H9 (cell line): Measurements from ENCODE around the gene PIGW. TPM values are rescaled to one million over a fixed set of nuclear protein-coding genes. Genes with fewer than 3 reads are reported as not detected.

Source experiments
- DNase-seq: peaks from one replicate; pipeline ENCODE4 v3.0.0-alpha.2; 2017
- H2AFZ ChIP-seq: one replicate; pipeline ENCODE4 v1.6.1; 2013; ENCODE audit warnings: mild to moderate bottlenecking, low read length, control low read depth, moderate library complexity
- H2AK5ac ChIP-seq: 2 replicates; pipeline ENCODE4 v1.6.1; 2013; ENCODE audit warnings: low read length, control low read depth, mixed read lengths; ENCODE audit not compliant: insufficient read length
- H2BK120ac ChIP-seq: one replicate; pipeline ENCODE4 v1.6.1; 2013; ENCODE audit warnings: low read depth, mild to moderate bottlenecking, low read length, control low read depth, inconsistent platforms; ENCODE audit not compliant: poor library complexity, severe bottlenecking
- H2BK12ac ChIP-seq: 2 replicates; pipeline ENCODE4 v1.6.1; 2013; ENCODE audit warnings: low read length, control low read depth, mixed read lengths, low read depth; ENCODE audit not compliant: insufficient read length
- H2BK15ac ChIP-seq: 2 replicates; pipeline ENCODE4 v1.6.1; 2013; ENCODE audit warnings: low read depth, low read length, control low read depth
- H2BK20ac ChIP-seq: one replicate; pipeline ENCODE4 v1.6.1; 2013; ENCODE audit warnings: low read depth, mild to moderate bottlenecking, low read length, control low read depth, inconsistent platforms; ENCODE audit not compliant: poor library complexity, severe bottlenecking
- H2BK5ac ChIP-seq: 2 replicates; pipeline ENCODE4 v1.6.1; 2013; ENCODE audit warnings: low read length, control low read depth, mixed read lengths; ENCODE audit not compliant: insufficient read length
- H3K14ac ChIP-seq: 2 replicates; pipeline ENCODE4 v1.6.1; 2013; ENCODE audit warnings: low read length, control low read depth; ENCODE audit not compliant: insufficient read depth
- H3K18ac ChIP-seq: 2 replicates; pipeline ENCODE4 v1.6.1; 2013; ENCODE audit warnings: low read depth, mild to moderate bottlenecking, mixed read lengths, low read length, control low read depth; ENCODE audit not compliant: insufficient read length
- H3K23ac ChIP-seq: 2 replicates; pipeline ENCODE4 v1.6.1; 2013; ENCODE audit warnings: low read length, control low read depth, mixed read lengths, low read depth; ENCODE audit not compliant: insufficient read length
- H3K23me2 ChIP-seq: 2 replicates; pipeline ENCODE4 v1.6.1; 2013; ENCODE audit warnings: low read depth, mild to moderate bottlenecking, mixed read lengths, low read length, control low read depth; ENCODE audit not compliant: insufficient read length, poor library complexity, severe bottlenecking
- H3K27ac ChIP-seq: 2 replicates; pipeline ENCODE4 v1.5.1; 2013; ENCODE audit warnings: low read length, control low read depth, mixed read lengths, low read depth; ENCODE audit not compliant: insufficient read length
- H3K27me3 ChIP-seq: 2 replicates; pipeline ENCODE4 v1.6.1; 2013; ENCODE audit warnings: low read length, control low read depth, inconsistent platforms; ENCODE audit not compliant: insufficient read depth
- H3K4ac ChIP-seq: 2 replicates; pipeline ENCODE4 v1.6.1; 2013; ENCODE audit warnings: low read depth, mild to moderate bottlenecking, control low read depth, inconsistent platforms, low read length, moderate library complexity
- H3K4me1 ChIP-seq: 2 replicates; pipeline ENCODE4 v1.6.1; 2013; ENCODE audit warnings: low read length, control low read depth, inconsistent platforms; ENCODE audit not compliant: insufficient read depth
- H3K4me2 ChIP-seq: 2 replicates; pipeline ENCODE4 v1.6.1; 2013; ENCODE audit warnings: low read length, control low read depth, mixed read lengths; ENCODE audit not compliant: insufficient read length, insufficient read depth
- H3K56ac ChIP-seq: 2 replicates; pipeline ENCODE4 v1.6.1; 2013; ENCODE audit warnings: low read depth, mild to moderate bottlenecking, mixed read lengths, low read length, control low read depth; ENCODE audit not compliant: insufficient read length
- H3K79me1 ChIP-seq: 2 replicates; pipeline ENCODE4 v1.6.1; 2013; ENCODE audit warnings: low read depth, mild to moderate bottlenecking, moderate library complexity, low read length, control low read depth, inconsistent platforms; ENCODE audit not compliant: insufficient read depth, poor library complexity, severe bottlenecking
- H3K79me2 ChIP-seq: 2 replicates; pipeline ENCODE4 v1.6.1; 2013; ENCODE audit warnings: low read length, control low read depth, inconsistent platforms; ENCODE audit not compliant: insufficient read depth
- H3K9ac ChIP-seq: 2 replicates; pipeline ENCODE4 v1.6.1; 2013; ENCODE audit warnings: low read length, control low read depth, mixed read lengths; ENCODE audit not compliant: insufficient read length; ENCODE audit errors: extremely low read depth
- H3K9me3 ChIP-seq: one replicate; pipeline ENCODE4 v1.6.1; 2013; ENCODE audit warnings: low read depth, low read length, inconsistent platforms; ENCODE audit not compliant: control insufficient read depth
- H3T11ph ChIP-seq: one replicate; pipeline ENCODE4 v1.6.1; 2013; ENCODE audit warnings: mild to moderate bottlenecking, low read length, control low read depth, inconsistent platforms
- H4K20me1 ChIP-seq: one replicate; pipeline ENCODE4 v1.6.1; 2013; ENCODE audit not compliant: control insufficient read depth, insufficient read length, insufficient read depth
- H4K5ac ChIP-seq: 2 replicates; pipeline ENCODE4 v1.6.1; 2013; ENCODE audit warnings: low read depth, mild to moderate bottlenecking, mixed read lengths, low read length, control low read depth; ENCODE audit not compliant: insufficient read length
- H4K8ac ChIP-seq: replicated peaks from 2 replicates; pipeline ENCODE4 v1.6.1; 2013; ENCODE audit warnings: low read length, control low read depth, mixed read lengths, low read depth; ENCODE audit not compliant: insufficient read length
- H4K91ac ChIP-seq: 2 replicates; pipeline ENCODE4 v1.6.1; 2013; ENCODE audit warnings: low read depth, mild to moderate bottlenecking, moderate library complexity, mixed read lengths, low read length, control low read depth; ENCODE audit not compliant: insufficient read length
- H3K27ac Mint-ChIP-seq, 3 experiments: 2 replicates in 2 of 3; 3 replicates in 1 of 3; pipeline ENCODE4 v1.8.0; 2020 to 2021; ENCODE audit warnings: mixed read lengths in 3 of 3, mild to moderate bottlenecking in 1 of 3, moderate library complexity in 1 of 3
- H3K27me3 Mint-ChIP-seq: 2 replicates; pipeline ENCODE4 v1.8.0; 2021; ENCODE audit warnings: low read depth, mild to moderate bottlenecking, moderate library complexity, mixed read lengths
- H3K36me3 Mint-ChIP-seq, 3 experiments: 2 replicates in 2 of 3; 3 replicates in 1 of 3; pipeline ENCODE4 v1.8.0; 2020 to 2021; ENCODE audit warnings: low read depth in 3 of 3, mixed read lengths in 3 of 3; ENCODE audit not compliant: insufficient read depth in 1 of 3
- H3K4me1 Mint-ChIP-seq, 2 experiments: 2 replicates each; pipeline ENCODE4 v1.8.0; 2020; ENCODE audit warnings: mixed read lengths in 2 of 2
- H3K4me3 Mint-ChIP-seq, 2 experiments: 2 replicates in 1 of 2; 3 replicates in 1 of 2; pipeline ENCODE4 v1.8.0; 2020 to 2021; ENCODE audit warnings: mild to moderate bottlenecking in 2 of 2, mixed read lengths in 2 of 2, moderate library complexity in 1 of 2
- H3K9me3 Mint-ChIP-seq, 2 experiments: 2 replicates in 1 of 2; 3 replicates in 1 of 2; pipeline ENCODE4 v1.8.0; 2020; ENCODE audit warnings: mild to moderate bottlenecking in 2 of 2, mixed read lengths in 2 of 2, moderate library complexity in 1 of 2
- WGBS: extraction: QIAGEN DNeasy Blood & Tissue Kit; methylation state at CpG from one replicate; pipeline ENCODE4 v1.1.7; 2013; ENCODE audit warnings: missing lambda C conversion rate, low lambda C conversion rate, mixed read lengths; ENCODE audit not compliant: insufficient read length; ENCODE audit errors: extremely low coverage; 5-methylcytosine and 5-hydroxymethylcytosine counted together
- total RNA-seq: library from RNA; stranded (reverse); gene quantifications from 2 replicates; pipeline ENCODE4 v1.2.1, GENCODE V29; 2021
- TF ChIP-seq, protein P1 (sequence below): fragments of 200-600 bp; sonication (generic); conservative IDR thresholded peaks from 3 replicates; pipeline ENCODE4 v1.8.0; 2021; ENCODE audit warnings: antibody characterized with exemption, mild to moderate bottlenecking

Gene PIGW
- total RNA-seq, 1 experiment from 2014 or later = 26.2 TPM

DNA sequence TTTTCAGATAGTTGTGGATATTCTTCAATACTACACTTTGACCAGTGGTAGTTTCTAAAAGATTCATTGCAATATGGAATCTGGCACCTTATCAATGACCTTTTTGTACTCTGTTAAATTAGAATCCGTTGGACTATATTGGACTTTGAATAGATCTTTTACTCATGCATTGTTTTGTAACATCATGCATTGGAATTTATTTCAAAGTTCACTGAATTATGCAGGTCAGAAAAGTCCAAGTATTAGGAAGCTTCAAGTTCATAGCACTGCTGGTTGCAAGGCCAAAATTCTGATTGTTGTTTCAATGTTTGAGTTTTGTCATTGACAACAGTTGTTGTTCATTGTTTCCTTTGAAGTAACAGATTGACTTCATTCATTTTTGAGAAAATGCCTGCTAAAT lies 49.0 kb downstream of the PIGW start:
- no peak overlapping the region for H2BK5ac ChIP-seq
- no peaks in the 10 kb centered on the region for H3K23me2 ChIP-seq
- Mint-ChIP-seq H3K9me3 (no peaks in the 10 kb centered on the region), H3K27ac (no peak overlapping the region), H3K36me3 (peaks cover 21 to 82% (median 45%) of the 10 kb centered on the region in 3 experiments; a peak in 6 of 7 replicates), H3K4me3 (no peak overlapping the region), H3K4me1 (no peaks in the 10 kb centered on the region), H3K27me3 (no peaks in the 10 kb centered on the region)
- no peak overlapping the region for H3K18ac ChIP-seq
- no peak overlapping the region for H4K5ac ChIP-seq
- H2BK12ac ChIP-seq = no peak overlapping the region
- no peaks in the 10 kb centered on the region for H3K27me3 ChIP-seq
- no peaks in the 10 kb centered on the region for H4K20me1 ChIP-seq
- no peaks in the 10 kb centered on the region for H3K9me3 ChIP-seq
- H3K27ac ChIP-seq = no peak overlapping the region
- no peak overlapping the region for H2BK120ac ChIP-seq
- H3K14ac ChIP-seq = no peak overlapping the region
- no peak overlapping the region for H2BK15ac ChIP-seq
- no peaks in the 10 kb centered on the region for H3K79me2 ChIP-seq
- no peak overlapping the region for H2AFZ ChIP-seq
- no peak overlapping the region for H3K23ac ChIP-seq
- no peaks in the 10 kb centered on the region for H3K4me1 ChIP-seq
- H2AK5ac ChIP-seq = no peak overlapping the region
- H3K56ac ChIP-seq = no peak overlapping the region
- H2BK20ac ChIP-seq = no peak overlapping the region
- H3T11ph ChIP-seq = no peak overlapping the region
- H4K91ac ChIP-seq = no peak overlapping the region
- no peak overlapping the region for H4K8ac ChIP-seq
- no CpG with 5 or more reads among the region's 1 CpG for WGBS
- DNase-seq = no peak
- H3K79me1 ChIP-seq = no peaks in the 10 kb centered on the region
- no peak overlapping the region for H3K4ac ChIP-seq
- TF ChIP-seq, protein P1, sequence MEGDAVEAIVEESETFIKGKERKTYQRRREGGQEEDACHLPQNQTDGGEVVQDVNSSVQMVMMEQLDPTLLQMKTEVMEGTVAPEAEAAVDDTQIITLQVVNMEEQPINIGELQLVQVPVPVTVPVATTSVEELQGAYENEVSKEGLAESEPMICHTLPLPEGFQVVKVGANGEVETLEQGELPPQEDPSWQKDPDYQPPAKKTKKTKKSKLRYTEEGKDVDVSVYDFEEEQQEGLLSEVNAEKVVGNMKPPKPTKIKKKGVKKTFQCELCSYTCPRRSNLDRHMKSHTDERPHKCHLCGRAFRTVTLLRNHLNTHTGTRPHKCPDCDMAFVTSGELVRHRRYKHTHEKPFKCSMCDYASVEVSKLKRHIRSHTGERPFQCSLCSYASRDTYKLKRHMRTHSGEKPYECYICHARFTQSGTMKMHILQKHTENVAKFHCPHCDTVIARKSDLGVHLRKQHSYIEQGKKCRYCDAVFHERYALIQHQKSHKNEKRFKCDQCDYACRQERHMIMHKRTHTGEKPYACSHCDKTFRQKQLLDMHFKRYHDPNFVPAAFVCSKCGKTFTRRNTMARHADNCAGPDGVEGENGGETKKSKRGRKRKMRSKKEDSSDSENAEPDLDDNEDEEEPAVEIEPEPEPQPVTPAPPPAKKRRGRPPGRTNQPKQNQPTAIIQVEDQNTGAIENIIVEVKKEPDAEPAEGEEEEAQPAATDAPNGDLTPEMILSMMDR = no peak
- no peak overlapping the region for H3K4me2 ChIP-seq
- H3K9ac ChIP-seq = no peak overlapping the region
